Measurements from ENCODE around the gene RNF181. TPM values are rescaled to one million over a fixed set of nuclear protein-coding genes. Genes with fewer than 3 reads are reported as not detected.
A peak's percentile ranks its signal among the peaks of the same experiment; 100 is the strongest.

The RNF181 gene
- total and polyA plus RNA-seq, 2 of the 13 experiments (the other 11 are each of a cell fraction or from before 2014, with no cell fraction given) = 224 to 578 TPM

DNA sequence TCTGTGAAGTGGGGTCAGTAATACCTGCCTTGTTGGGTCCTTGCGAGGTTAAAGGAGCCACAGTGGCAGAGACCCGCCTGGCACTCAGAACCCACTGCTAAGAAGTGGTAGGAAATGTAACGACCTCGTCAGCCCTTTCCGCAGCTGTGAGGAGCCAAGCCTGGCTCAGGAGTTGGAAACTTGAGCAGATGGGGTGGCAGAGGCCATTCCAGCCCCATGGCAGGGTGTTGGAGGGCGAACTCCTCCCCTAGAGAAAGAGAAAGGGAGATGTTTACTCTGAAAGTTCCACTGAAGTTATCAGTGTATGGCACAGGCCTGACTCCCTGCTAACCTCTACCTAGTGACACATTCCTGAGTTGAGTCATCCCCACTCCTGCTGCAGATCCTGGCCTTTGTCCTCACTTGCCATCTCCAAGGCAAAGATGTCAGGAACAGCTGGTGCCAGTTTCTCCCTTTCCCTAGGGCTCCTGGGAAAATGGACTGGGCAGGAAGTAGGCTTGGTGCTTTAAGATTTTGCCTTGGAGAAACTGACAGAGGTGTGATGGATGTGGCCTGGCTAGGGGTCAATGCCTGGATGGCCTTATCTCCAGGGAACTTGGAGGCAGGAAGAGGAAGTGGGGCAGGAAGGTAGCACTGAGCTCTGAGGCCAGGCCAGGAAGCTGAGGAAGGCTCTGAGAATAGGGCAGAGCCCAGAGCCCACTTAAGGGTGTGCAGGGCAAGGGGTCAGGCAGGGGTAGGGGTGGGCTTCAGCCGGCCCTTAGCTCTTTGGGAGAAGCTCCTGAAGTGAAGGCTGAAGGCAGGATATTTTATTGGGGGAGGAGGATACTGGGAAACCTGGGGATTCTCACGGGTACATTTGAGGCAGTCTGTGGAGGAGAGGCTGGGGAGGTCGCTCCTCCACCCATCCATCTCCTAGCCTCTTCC is 10.4 kb upstream of the RNF181 start (continued):
- peak; percentile 81 for TF ChIP-seq MTF2 (CRISPR knock-in tag; IDR thresholded peaks at IDR 0.05; ENCODE audit: borderline replicate concordance)
- TF ChIP-seq, protein P1, sequence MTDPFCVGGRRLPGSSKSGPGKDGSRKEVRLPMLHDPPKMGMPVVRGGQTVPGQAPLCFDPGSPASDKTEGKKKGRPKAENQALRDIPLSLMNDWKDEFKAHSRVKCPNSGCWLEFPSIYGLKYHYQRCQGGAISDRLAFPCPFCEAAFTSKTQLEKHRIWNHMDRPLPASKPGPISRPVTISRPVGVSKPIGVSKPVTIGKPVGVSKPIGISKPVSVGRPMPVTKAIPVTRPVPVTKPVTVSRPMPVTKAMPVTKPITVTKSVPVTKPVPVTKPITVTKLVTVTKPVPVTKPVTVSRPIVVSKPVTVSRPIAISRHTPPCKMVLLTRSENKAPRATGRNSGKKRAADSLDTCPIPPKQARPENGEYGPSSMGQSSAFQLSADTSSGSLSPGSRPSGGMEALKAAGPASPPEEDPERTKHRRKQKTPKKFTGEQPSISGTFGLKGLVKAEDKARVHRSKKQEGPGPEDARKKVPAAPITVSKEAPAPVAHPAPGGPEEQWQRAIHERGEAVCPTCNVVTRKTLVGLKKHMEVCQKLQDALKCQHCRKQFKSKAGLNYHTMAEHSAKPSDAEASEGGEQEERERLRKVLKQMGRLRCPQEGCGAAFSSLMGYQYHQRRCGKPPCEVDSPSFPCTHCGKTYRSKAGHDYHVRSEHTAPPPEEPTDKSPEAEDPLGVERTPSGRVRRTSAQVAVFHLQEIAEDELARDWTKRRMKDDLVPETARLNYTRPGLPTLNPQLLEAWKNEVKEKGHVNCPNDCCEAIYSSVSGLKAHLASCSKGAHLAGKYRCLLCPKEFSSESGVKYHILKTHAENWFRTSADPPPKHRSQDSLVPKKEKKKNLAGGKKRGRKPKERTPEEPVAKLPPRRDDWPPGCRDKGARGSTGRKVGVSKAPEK (CRISPR knock-in tag; IDR thresholded peaks at IDR 0.05; ENCODE audit: borderline replicate concordance) = peak; percentile 78; the same call in 1 of the 2 replicates
- TF ChIP-seq MAF1 (CRISPR knock-in tag; IDR thresholded peaks at IDR 0.05; ENCODE audit: borderline replicate concordance) = no peak
- TF ChIP-seq, protein P2, sequence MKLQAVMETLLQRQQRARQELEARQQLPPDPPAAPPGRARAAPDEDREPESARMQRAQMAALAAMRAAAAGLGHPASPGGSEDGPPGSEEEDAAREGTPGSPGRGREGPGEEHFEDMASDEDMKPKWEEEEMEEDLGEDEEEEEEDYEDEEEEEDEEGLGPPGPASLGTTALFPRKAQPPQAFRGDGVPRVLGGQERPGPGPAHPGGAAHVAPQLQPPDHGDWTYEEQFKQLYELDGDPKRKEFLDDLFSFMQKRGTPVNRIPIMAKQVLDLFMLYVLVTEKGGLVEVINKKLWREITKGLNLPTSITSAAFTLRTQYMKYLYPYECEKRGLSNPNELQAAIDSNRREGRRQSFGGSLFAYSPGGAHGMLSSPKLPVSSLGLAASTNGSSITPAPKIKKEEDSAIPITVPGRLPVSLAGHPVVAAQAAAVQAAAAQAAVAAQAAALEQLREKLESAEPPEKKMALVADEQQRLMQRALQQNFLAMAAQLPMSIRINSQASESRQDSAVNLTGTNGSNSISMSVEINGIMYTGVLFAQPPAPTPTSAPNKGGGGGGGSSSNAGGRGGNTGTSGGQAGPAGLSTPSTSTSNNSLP (IDR thresholded peaks at IDR 0.05; ENCODE audit: low read depth, low read length) = peak; percentile 68
- peak; percentile 35; the same call in 1 of the 2 replicates for TF ChIP-seq MIXL1 (CRISPR knock-in tag; IDR thresholded peaks at IDR 0.05)
- TF ChIP-seq XBP1 (CRISPR knock-in tag; IDR thresholded peaks at IDR 0.05) = 0 out of 2 replicates have a peak, but pooled peaks have one; percentile 92
- peak; percentile 40; the same call in 1 of the 2 replicates for TF ChIP-seq GABPA (IDR thresholded peaks at IDR 0.05; ENCODE audit: low read depth, low read length)
- TF ChIP-seq GABPA (CRISPR knock-in tag; IDR thresholded peaks at IDR 0.05; ENCODE audit: low read depth) = peak; percentile 77; the same call in 1 of the 2 replicates
- TF ChIP-seq ZNF3 (CRISPR knock-in tag; IDR thresholded peaks at IDR 0.05) = peak; percentile 58
- peak; percentile 14; the same call in 1 of the 2 replicates for TF ChIP-seq ZNF446 (CRISPR knock-in tag; IDR thresholded peaks at IDR 0.05)
- TF ChIP-seq ZNF816 (CRISPR knock-in tag; IDR thresholded peaks at IDR 0.05; ENCODE audit: borderline replicate concordance) = 0 out of 2 replicates have a peak, but pooled peaks have one; percentile 7
- peak; percentile 42; the same call in 1 of the 2 replicates for TF ChIP-seq ZFP82 (CRISPR knock-in tag; IDR thresholded peaks at IDR 0.05; ENCODE audit: borderline replicate concordance)
- TF ChIP-seq ZNF883 (CRISPR knock-in tag; IDR thresholded peaks at IDR 0.05; ENCODE audit: not compliant biosample characterization) = no peak
- TF ChIP-seq ZNF282 (IDR thresholded peaks at IDR 0.05; ENCODE audit: partially characterized antibody) = no peak
- TF ChIP-seq, protein P3, sequence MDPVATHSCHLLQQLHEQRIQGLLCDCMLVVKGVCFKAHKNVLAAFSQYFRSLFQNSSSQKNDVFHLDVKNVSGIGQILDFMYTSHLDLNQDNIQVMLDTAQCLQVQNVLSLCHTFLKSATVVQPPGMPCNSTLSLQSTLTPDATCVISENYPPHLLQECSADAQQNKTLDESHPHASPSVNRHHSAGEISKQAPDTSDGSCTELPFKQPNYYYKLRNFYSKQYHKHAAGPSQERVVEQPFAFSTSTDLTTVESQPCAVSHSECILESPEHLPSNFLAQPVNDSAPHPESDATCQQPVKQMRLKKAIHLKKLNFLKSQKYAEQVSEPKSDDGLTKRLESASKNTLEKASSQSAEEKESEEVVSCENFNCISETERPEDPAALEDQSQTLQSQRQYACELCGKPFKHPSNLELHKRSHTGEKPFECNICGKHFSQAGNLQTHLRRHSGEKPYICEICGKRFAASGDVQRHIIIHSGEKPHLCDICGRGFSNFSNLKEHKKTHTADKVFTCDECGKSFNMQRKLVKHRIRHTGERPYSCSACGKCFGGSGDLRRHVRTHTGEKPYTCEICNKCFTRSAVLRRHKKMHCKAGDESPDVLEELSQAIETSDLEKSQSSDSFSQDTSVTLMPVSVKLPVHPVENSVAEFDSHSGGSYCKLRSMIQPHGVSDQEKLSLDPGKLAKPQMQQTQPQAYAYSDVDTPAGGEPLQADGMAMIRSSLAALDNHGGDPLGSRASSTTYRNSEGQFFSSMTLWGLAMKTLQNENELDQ (CRISPR knock-in tag; IDR thresholded peaks at IDR 0.05; ENCODE audit: borderline replicate concordance) = no peak
- TF ChIP-seq ATRX (CRISPR knock-in tag; IDR thresholded peaks at IDR 0.05; ENCODE audit: borderline replicate concordance) = no peak
- TF ChIP-seq KLF6 (CRISPR knock-in tag; IDR thresholded peaks at IDR 0.05) = no peak
- TF ChIP-seq, protein P4, sequence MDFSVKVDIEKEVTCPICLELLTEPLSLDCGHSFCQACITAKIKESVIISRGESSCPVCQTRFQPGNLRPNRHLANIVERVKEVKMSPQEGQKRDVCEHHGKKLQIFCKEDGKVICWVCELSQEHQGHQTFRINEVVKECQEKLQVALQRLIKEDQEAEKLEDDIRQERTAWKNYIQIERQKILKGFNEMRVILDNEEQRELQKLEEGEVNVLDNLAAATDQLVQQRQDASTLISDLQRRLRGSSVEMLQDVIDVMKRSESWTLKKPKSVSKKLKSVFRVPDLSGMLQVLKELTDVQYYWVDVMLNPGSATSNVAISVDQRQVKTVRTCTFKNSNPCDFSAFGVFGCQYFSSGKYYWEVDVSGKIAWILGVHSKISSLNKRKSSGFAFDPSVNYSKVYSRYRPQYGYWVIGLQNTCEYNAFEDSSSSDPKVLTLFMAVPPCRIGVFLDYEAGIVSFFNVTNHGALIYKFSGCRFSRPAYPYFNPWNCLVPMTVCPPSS (IDR thresholded peaks at IDR 0.05) = no peak
- TF ChIP-seq SMARCE1 (IDR thresholded peaks at IDR 0.05; ENCODE audit: borderline replicate concordance) = no peak
- peak; percentile 72 for TF ChIP-seq TBL1XR1 (IDR thresholded peaks at IDR 0.05; ENCODE audit: borderline replicate concordance, low read length, partially characterized antibody)
- TF ChIP-seq ZNF230 (CRISPR knock-in tag; IDR thresholded peaks at IDR 0.05) = peak; percentile 36; the same call in 1 of the 2 replicates
